Loucy (cell line): ENCODE results near the gene CFAP45.

Source experiments
- H2AFZ ChIP-seq: fragments of 200-600 bp; sonication (generic); 2 replicates; pipeline ENCODE4 v1.6.0; 2016; ENCODE audit warnings: antibody characterized with exemption, mild to moderate bottlenecking, low read length, moderate library complexity
- H3F3A ChIP-seq: fragments of 200-600 bp; 2 replicates; pipeline ENCODE4 v1.6.0; 2016; ENCODE audit warnings: antibody characterized with exemption, low read depth, mild to moderate bottlenecking
- H3K27me3 ChIP-seq: fragments of 200-600 bp; sonication (generic); 2 replicates; pipeline ENCODE4 v1.6.1; 2014; ENCODE audit warnings: low read length, mild to moderate bottlenecking; ENCODE audit not compliant: insufficient read depth, poor library complexity, severe bottlenecking
- H3K36me3 ChIP-seq: fragments of 200-600 bp; sonication (generic); 2 replicates; pipeline ENCODE4 v1.6.1; 2016; ENCODE audit warnings: low read length; ENCODE audit not compliant: insufficient read depth
- H3K4me1 ChIP-seq: fragments of 200-600 bp; sonication (generic); 2 replicates; pipeline ENCODE4 v1.5.1; 2014; ENCODE audit warnings: low read length, mild to moderate bottlenecking; ENCODE audit not compliant: insufficient read depth, poor library complexity, severe bottlenecking
- H3K4me2 ChIP-seq: fragments of 200-600 bp; sonication (generic); 2 replicates; pipeline ENCODE4 v1.6.0; 2014; ENCODE audit warnings: antibody characterized with exemption, low read length, low read depth, mild to moderate bottlenecking; ENCODE audit not compliant: poor library complexity, severe bottlenecking
- H3K4me3 ChIP-seq: fragments of 200-600 bp; sonication (generic); 2 replicates; pipeline ENCODE4 v1.5.1; 2014; ENCODE audit warnings: low read length, mild to moderate bottlenecking, mixed read lengths; ENCODE audit not compliant: poor library complexity, severe bottlenecking
- H3K79me2 ChIP-seq: fragments of 200-600 bp; sonication (generic); 2 replicates; pipeline ENCODE4 v1.6.1; 2014; ENCODE audit warnings: low read length; ENCODE audit not compliant: insufficient read depth
- H3K9ac ChIP-seq: fragments of 200-600 bp; sonication (generic); 2 replicates; pipeline ENCODE4 v1.6.0; 2014; ENCODE audit warnings: mild to moderate bottlenecking, low read depth, low read length, moderate library complexity; ENCODE audit not compliant: poor library complexity, severe bottlenecking
- H3K9me2 ChIP-seq: fragments of 200-600 bp; sonication (generic); replicated peaks from 2 replicates; pipeline ENCODE4 v1.6.1; 2016; ENCODE audit warnings: low read depth, low read length, mixed read lengths
- H3K9me3 ChIP-seq: fragments of 200-600 bp; sonication (generic); 2 replicates; pipeline ENCODE4 v1.6.1; 2014; ENCODE audit warnings: mild to moderate bottlenecking, antibody characterized with exemption, low read length, low read depth; ENCODE audit not compliant: insufficient read depth
- H4K20me1 ChIP-seq: fragments of 200-600 bp; sonication (generic); 2 replicates; pipeline ENCODE4 v1.6.0; 2014; ENCODE audit warnings: antibody characterized with exemption, low read length, mild to moderate bottlenecking; ENCODE audit not compliant: insufficient read depth, poor library complexity, severe bottlenecking
- CTCF ChIP-seq: fragments of 200-600 bp; sonication (generic); conservative IDR thresholded peaks from 2 replicates; pipeline ENCODE4 v1.5.1; 2014; ENCODE audit warnings: mild to moderate bottlenecking, antibody characterized with exemption, low read length
- EZH2phosphoT487 ChIP-seq: fragments of 200-600 bp; IDR thresholded peaks from 2 replicates; pipeline ENCODE4 v1.6.1; 2018; ENCODE audit warnings: antibody characterized with exemption, mild to moderate bottlenecking, moderate library complexity, borderline replicate concordance

Gene CFAP45

GRCh38 chr1:159941591-159942560 is 41.9 kb upstream of the CFAP45 start:
- H3F3A ChIP-seq: no peaks in the 10 kb centered on the region
- no peaks in the 10 kb centered on the region for H4K20me1 ChIP-seq
- no peak for TF ChIP-seq CTCF
- no peak for TF ChIP-seq EZH2phosphoT487
- no peak overlapping the region for H3K4me2 ChIP-seq
- H3K9me2 ChIP-seq: no peaks in the 10 kb centered on the region
- peaks cover 6% of the 10 kb centered on the region for H3K4me1 ChIP-seq
- H3K79me2 ChIP-seq: no peaks in the 10 kb centered on the region
- H3K4me3 ChIP-seq: no peak overlapping the region
- no peaks in the 10 kb centered on the region for H3K36me3 ChIP-seq
- H3K9me3 ChIP-seq: no peaks in the 10 kb centered on the region
- H2AFZ ChIP-seq: no peak overlapping the region
- no peak overlapping the region for H3K9ac ChIP-seq
- H3K27me3 ChIP-seq: no peaks in the 10 kb centered on the region

- peaks cover 6% of the 10 kb centered on the region for H3K4me1 ChIP-seq
- H3K9ac ChIP-seq: no peak overlapping the region
- H3K27me3 ChIP-seq: no peaks in the 10 kb centered on the region
- no peaks in the 10 kb centered on the region for H3K9me2 ChIP-seq
- H3K79me2 ChIP-seq: no peaks in the 10 kb centered on the region
- no peak overlapping the region for H2AFZ ChIP-seq
- no peaks in the 10 kb centered on the region for H3F3A ChIP-seq
- H3K4me3 ChIP-seq: no peak overlapping the region
- no peaks in the 10 kb centered on the region for H3K9me3 ChIP-seq
- H3K4me2 ChIP-seq: no peak overlapping the region
- H3K36me3 ChIP-seq: no peaks in the 10 kb centered on the region
- no peak for TF ChIP-seq EZH2phosphoT487
- no peak for TF ChIP-seq CTCF
- H4K20me1 ChIP-seq: no peaks in the 10 kb centered on the region
Measured at GRCh38 chr1:159941141-159941540, 41.2 kb upstream of the CFAP45 start.

GRCh38 chr1:159940006-159940620 is 40.1 kb upstream of the CFAP45 start:
- no peaks in the 10 kb centered on the region for H3K79me2 ChIP-seq
- no peak for TF ChIP-seq CTCF
- no peak for TF ChIP-seq EZH2phosphoT487
- no peaks in the 10 kb centered on the region for H3K27me3 ChIP-seq

More at GRCh38 chr1:159940006-159940620, 40.1 kb upstream of the CFAP45 start:
- Histone ChIP-seq H4K20me1 (no peaks in the 10 kb centered on the region), H3K4me2 (no peak overlapping the region), H3K9me3 (no peaks in the 10 kb centered on the region), H3K36me3 (no peaks in the 10 kb centered on the region), H2AFZ (no peak overlapping the region), H3K4me3 (no peak overlapping the region), H3K9me2 (no peaks in the 10 kb centered on the region), H3K9ac (no peak overlapping the region), H3K4me1 (peaks cover 3% of the 10 kb centered on the region), H3F3A (no peaks in the 10 kb centered on the region)
